HepG2 (cell line): ENCODE results near the gene AUP1. TPM values are rescaled to one million over a fixed set of nuclear protein-coding genes. Genes with fewer than 3 reads are reported as not detected.

Experiments
- BRCA1 ChIP-seq: sonication (generic); formaldehyde crosslinking; IDR thresholded peaks from 2 replicates; pipeline ENCODE4 v1.4.0; 2020; ENCODE audit warnings: missing genetic modification reagents
- PTBP1 ChIP-seq: fragments of 200-400 bp; formaldehyde crosslinking; IDR thresholded peaks from 2 replicates; pipeline ENCODE4 v1.6.1; 2018; ENCODE audit warnings: low read length, low read depth; ENCODE audit not compliant: poor library complexity, severe bottlenecking
- SMC3 ChIP-seq: IDR thresholded peaks from 2 replicates; pipeline ENCODE4 v1.6.1; 2011; ENCODE audit warnings: low read length, improper control_type of control experiment
- ZNF138 ChIP-seq: sonication (generic); formaldehyde crosslinking; IDR thresholded peaks from 2 replicates; pipeline ENCODE4 v1.5.0; 2020; ENCODE audit warnings: mild to moderate bottlenecking, low read depth, missing genetic modification reagents
- ZNF329 ChIP-seq: sonication (generic); formaldehyde crosslinking; IDR thresholded peaks from 2 replicates; pipeline ENCODE4 v1.9.0; 2021; ENCODE audit warnings: low read depth, mild to moderate bottlenecking, missing genetic modification reagents
- ZNF552 ChIP-seq: sonication (generic); formaldehyde crosslinking; IDR thresholded peaks from 2 replicates; pipeline ENCODE4 v1.9.0; 2022; ENCODE audit warnings: missing genetic modification reagents, mild to moderate bottlenecking, borderline replicate concordance
- ZNF674 ChIP-seq: sonication (generic); formaldehyde crosslinking; IDR thresholded peaks from 2 replicates; pipeline ENCODE4 v1.5.0; 2020; ENCODE audit warnings: low read depth, mild to moderate bottlenecking, missing genetic modification reagents
- polyA plus RNA-seq, 8 experiments: library from polyadenylated mRNA; depleted of rRNA in 3 of 8; stranded (reverse) in 7 of 8; unstranded in 1 of 8; fragments of >200 nt; fragmentation: Illumina TruSeq in 4 of 8; extraction: Trizol in 4 of 8; gene quantifications; 2 replicates each; pipeline versions ENCODE4 v1.2.1 to v1.2.3, GENCODE V29; 2011 to 2016; ENCODE audit warnings: low read depth in 4 of 8, missing spikeins in 1 of 8, mixed read lengths in 1 of 8; ENCODE audit not compliant: insufficient read depth in 1 of 8
- total RNA-seq, 5 experiments: library from RNA; depleted of rRNA; stranded (reverse); fragments of >200 nt; fragmentation: Illumina TruSeq; extraction: Trizol; gene quantifications; 2 replicates each; pipeline ENCODE4 v1.2.3, GENCODE V29; 2016; ENCODE audit warnings: low read depth in 1 of 5
- TF ChIP-seq, protein P1 (sequence below): sonication (generic); formaldehyde crosslinking; IDR thresholded peaks from 2 replicates; pipeline ENCODE4 v1.5.0; 2020; ENCODE audit warnings: mild to moderate bottlenecking, missing genetic modification reagents
- TF ChIP-seq, protein P2 (sequence below): sonication (generic); formaldehyde crosslinking; IDR thresholded peaks from 2 replicates; pipeline ENCODE4 v1.4.0; 2020; ENCODE audit warnings: missing genetic modification reagents
- TF ChIP-seq, protein P3 (sequence below): sonication (generic); formaldehyde crosslinking; IDR thresholded peaks from 2 replicates; pipeline ENCODE4 v1.8.0; 2023; ENCODE audit warnings: mild to moderate bottlenecking, missing genetic modification reagents
- TF ChIP-seq, protein P4 (sequence below): sonication (generic); formaldehyde crosslinking; IDR thresholded peaks from 2 replicates; pipeline ENCODE4 v1.5.1; 2020; ENCODE audit warnings: mild to moderate bottlenecking, missing genetic modification reagents, moderate library complexity
- TF ChIP-seq, protein P5 (sequence below): sonication (generic); formaldehyde crosslinking; IDR thresholded peaks from 2 replicates; pipeline ENCODE4 v1.8.1; 2023; ENCODE audit warnings: mild to moderate bottlenecking, moderate library complexity, missing genetic modification reagents

AUP1 gene
- total and polyA plus RNA-seq, 2 of the 13 experiments (the other 11 are each of a cell fraction or from before 2014, with no cell fraction given): 174 to 267 TPM

DNA sequence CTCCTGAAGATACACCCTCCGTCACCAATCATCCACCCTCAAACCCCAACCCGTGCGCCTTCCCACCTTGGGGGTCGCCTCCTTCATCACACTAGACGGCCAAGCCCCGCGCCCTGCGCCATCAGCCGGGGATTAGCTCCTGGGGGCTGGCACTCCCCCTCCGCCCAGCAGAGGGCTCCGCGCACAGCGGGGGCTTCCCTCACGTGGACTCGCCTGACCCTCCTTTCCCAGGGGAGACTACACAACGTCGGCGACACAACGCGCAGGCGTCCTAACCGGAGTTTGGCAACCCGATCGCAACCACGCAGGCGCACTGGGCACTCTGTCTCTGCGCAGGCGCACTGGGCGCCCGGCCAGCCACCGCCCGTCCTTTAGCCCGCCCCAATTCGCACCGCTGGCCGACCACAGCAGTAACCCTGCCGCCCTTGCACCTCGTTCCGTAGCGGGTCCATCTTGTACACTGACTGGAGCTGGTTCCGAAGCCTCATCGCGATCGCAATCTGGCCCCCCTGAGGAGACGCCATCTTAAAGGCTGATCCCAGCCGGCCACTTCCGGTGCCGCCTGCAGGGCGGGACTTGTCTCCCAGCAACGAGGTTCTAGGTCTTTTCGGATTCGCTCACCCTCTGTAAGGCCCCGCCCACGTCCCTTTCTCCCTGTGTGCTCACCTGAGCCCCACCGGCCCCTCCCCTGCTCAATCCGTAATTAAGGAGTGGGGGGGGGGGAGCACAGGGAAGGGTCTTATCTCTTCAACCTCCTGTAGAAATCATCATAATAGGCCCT lies 22.2 kb downstream of the AUP1 start, which contains the start of gene PCGF1 (continued):
- TF ChIP-seq, protein P1, sequence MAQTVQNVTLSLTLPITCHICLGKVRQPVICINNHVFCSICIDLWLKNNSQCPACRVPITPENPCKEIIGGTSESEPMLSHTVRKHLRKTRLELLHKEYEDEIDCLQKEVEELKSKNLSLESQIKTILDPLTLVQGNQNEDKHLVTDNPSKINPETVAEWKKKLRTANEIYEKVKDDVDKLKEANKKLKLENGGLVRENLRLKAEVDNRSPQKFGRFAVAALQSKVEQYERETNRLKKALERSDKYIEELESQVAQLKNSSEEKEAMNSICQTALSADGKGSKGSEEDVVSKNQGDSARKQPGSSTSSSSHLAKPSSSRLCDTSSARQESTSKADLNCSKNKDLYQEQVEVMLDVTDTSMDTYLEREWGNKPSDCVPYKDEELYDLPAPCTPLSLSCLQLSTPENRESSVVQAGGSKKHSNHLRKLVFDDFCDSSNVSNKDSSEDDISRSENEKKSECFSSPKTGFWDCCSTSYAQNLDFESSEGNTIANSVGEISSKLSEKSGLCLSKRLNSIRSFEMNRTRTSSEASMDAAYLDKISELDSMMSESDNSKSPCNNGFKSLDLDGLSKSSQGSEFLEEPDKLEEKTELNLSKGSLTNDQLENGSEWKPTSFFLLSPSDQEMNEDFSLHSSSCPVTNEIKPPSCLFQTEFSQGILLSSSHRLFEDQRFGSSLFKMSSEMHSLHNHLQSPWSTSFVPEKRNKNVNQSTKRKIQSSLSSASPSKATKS (CRISPR knock-in tag): no peak
- TF ChIP-seq, protein P2, sequence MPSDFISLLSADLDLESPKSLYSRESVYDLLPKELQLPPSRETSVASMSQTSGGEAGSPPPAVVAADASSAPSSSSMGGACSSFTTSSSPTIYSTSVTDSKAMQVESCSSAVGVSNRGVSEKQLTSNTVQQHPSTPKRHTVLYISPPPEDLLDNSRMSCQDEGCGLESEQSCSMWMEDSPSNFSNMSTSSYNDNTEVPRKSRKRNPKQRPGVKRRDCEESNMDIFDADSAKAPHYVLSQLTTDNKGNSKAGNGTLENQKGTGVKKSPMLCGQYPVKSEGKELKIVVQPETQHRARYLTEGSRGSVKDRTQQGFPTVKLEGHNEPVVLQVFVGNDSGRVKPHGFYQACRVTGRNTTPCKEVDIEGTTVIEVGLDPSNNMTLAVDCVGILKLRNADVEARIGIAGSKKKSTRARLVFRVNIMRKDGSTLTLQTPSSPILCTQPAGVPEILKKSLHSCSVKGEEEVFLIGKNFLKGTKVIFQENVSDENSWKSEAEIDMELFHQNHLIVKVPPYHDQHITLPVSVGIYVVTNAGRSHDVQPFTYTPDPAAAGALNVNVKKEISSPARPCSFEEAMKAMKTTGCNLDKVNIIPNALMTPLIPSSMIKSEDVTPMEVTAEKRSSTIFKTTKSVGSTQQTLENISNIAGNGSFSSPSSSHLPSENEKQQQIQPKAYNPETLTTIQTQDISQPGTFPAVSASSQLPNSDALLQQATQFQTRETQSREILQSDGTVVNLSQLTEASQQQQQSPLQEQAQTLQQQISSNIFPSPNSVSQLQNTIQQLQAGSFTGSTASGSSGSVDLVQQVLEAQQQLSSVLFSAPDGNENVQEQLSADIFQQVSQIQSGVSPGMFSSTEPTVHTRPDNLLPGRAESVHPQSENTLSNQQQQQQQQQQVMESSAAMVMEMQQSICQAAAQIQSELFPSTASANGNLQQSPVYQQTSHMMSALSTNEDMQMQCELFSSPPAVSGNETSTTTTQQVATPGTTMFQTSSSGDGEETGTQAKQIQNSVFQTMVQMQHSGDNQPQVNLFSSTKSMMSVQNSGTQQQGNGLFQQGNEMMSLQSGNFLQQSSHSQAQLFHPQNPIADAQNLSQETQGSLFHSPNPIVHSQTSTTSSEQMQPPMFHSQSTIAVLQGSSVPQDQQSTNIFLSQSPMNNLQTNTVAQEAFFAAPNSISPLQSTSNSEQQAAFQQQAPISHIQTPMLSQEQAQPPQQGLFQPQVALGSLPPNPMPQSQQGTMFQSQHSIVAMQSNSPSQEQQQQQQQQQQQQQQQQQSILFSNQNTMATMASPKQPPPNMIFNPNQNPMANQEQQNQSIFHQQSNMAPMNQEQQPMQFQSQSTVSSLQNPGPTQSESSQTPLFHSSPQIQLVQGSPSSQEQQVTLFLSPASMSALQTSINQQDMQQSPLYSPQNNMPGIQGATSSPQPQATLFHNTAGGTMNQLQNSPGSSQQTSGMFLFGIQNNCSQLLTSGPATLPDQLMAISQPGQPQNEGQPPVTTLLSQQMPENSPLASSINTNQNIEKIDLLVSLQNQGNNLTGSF (CRISPR knock-in tag): peak; percentile 93; the same call in 1 of the 2 replicates
- TF ChIP-seq ZNF674: peak; percentile 89; the same call in 1 of the 2 replicates
- TF ChIP-seq ZNF329 (CRISPR knock-in tag): peak; percentile 46; the same call in 1 of the 2 replicates
- TF ChIP-seq PTBP1: peak; percentile 67
- TF ChIP-seq, protein P3, sequence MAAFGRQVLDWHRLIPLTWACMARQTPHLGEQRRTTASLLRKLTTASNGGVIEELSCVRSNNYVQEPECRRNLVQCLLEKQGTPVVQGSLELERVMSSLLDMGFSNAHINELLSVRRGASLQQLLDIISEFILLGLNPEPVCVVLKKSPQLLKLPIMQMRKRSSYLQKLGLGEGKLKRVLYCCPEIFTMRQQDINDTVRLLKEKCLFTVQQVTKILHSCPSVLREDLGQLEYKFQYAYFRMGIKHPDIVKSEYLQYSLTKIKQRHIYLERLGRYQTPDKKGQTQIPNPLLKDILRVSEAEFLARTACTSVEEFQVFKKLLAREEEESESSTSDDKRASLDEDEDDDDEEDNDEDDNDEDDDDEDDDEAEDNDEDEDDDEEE (CRISPR knock-in tag): peak; percentile 98
- TF ChIP-seq BRCA1 (CRISPR knock-in tag): peak; percentile 70
- TF ChIP-seq ZNF138 (CRISPR knock-in tag): 0 out of 2 replicates have a peak, but pooled peaks have one; percentile 84
- TF ChIP-seq, protein P4, sequence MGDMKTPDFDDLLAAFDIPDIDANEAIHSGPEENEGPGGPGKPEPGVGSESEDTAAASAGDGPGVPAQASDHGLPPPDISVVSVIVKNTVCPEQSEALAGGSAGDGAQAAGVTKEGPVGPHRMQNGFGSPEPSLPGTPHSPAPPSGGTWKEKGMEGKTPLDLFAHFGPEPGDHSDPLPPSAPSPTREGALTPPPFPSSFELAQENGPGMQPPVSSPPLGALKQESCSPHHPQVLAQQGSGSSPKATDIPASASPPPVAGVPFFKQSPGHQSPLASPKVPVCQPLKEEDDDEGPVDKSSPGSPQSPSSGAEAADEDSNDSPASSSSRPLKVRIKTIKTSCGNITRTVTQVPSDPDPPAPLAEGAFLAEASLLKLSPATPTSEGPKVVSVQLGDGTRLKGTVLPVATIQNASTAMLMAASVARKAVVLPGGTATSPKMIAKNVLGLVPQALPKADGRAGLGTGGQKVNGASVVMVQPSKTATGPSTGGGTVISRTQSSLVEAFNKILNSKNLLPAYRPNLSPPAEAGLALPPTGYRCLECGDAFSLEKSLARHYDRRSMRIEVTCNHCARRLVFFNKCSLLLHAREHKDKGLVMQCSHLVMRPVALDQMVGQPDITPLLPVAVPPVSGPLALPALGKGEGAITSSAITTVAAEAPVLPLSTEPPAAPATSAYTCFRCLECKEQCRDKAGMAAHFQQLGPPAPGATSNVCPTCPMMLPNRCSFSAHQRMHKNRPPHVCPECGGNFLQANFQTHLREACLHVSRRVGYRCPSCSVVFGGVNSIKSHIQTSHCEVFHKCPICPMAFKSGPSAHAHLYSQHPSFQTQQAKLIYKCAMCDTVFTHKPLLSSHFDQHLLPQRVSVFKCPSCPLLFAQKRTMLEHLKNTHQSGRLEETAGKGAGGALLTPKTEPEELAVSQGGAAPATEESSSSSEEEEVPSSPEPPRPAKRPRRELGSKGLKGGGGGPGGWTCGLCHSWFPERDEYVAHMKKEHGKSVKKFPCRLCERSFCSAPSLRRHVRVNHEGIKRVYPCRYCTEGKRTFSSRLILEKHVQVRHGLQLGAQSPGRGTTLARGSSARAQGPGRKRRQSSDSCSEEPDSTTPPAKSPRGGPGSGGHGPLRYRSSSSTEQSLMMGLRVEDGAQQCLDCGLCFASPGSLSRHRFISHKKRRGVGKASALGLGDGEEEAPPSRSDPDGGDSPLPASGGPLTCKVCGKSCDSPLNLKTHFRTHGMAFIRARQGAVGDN (CRISPR knock-in tag): peak; percentile 94
- peak; percentile 87; the same call in 1 of the 2 replicates for TF ChIP-seq ZNF552
- TF ChIP-seq, protein P5, sequence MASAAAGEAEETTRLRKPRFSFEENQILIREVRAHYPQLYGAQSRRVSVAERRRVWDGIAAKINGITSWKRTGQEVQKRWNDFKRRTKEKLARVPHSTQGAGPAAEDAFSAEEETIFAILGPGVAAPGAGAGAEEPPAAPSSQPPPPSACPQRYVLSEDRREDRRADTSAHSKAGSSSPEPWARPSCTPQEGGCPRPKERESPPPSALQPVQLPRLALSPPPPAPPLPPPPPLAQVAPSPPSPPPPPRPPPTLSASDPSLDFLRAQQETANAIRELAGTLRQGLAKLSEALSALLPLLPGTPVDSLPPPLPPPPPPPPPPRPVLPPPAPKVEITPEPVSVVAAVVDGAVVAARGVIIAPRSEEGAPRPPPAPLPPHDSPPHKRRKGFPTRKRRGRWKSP (CRISPR knock-in tag): peak; percentile 41; the same call in 1 of the 2 replicates
- TF ChIP-seq SMC3: peak; percentile 35; the same call in 1 of the 2 replicates
